GM10248 (cell line): ENCODE measurements around the gene SEC14L6.
"Not testable (repeated sequence)": the region's sequence is repeated elsewhere in the genome, so short reads cannot be mapped to it uniquely, and the experiment has no call there.

Experiments
- CTCF ChIA-PET: fragments of 300-600 bp; sonication (Branson Sonifier 250); formaldehyde crosslinking; extraction: SDS; loops from one replicate; lab custom pipeline; 2021; ENCODE audit warnings: antibody characterized with exemption; lab: Yijun Ruan, JAX
- POLR2A ChIA-PET: fragments of 350-650 bp; sonication (Branson Sonifier 250); formaldehyde crosslinking; extraction: SDS; loops from one replicate; lab custom pipeline; 2020; ENCODE audit warnings: antibody characterized with exemption; lab: Yijun Ruan, JAX
- DNase-seq: peaks from one replicate; pipeline ENCODE4 v3.0.0; 2012; ENCODE audit errors: extremely low spot score
- TF ChIP-seq, protein P1 (sequence below): IDR thresholded peaks from 2 replicates; pipeline ENCODE4 v1.5.1; 2012; ENCODE audit warnings: mild to moderate bottlenecking, low read depth; ENCODE audit errors: extremely low read depth, missing control alignments, control extremely low read depth

Gene SEC14L6

DNA sequence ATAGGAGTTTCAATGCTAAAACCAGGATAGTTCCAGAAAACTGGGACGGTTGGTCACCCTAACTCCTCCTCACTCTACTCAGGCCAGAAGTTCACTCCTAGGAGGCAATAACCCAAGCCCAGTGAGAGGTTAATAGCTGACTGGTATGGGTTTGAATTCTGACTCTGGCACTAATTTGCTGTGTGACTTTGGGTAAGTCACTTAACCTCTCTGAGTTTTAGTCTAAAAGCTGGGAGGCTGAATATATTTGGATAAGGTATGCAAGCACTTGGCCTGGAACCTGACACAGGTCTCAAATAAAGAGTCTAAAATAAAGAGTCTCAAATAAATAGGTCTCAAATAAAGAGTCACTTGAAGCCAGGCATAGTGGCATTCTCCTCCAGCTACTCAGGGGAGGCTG, 6.2 kb upstream of the SEC14L6 start:
- no peak for DNase-seq
- ChIA-PET POLR2A (no interaction called here), CTCF (interaction anchor here (0.7 to 0.9 kb wide), 2 partner anchors 10 to 13 kb away, joined by 3 read pairs; no protein-coding TSS in a partner anchor)
- TF ChIP-seq, protein P1, sequence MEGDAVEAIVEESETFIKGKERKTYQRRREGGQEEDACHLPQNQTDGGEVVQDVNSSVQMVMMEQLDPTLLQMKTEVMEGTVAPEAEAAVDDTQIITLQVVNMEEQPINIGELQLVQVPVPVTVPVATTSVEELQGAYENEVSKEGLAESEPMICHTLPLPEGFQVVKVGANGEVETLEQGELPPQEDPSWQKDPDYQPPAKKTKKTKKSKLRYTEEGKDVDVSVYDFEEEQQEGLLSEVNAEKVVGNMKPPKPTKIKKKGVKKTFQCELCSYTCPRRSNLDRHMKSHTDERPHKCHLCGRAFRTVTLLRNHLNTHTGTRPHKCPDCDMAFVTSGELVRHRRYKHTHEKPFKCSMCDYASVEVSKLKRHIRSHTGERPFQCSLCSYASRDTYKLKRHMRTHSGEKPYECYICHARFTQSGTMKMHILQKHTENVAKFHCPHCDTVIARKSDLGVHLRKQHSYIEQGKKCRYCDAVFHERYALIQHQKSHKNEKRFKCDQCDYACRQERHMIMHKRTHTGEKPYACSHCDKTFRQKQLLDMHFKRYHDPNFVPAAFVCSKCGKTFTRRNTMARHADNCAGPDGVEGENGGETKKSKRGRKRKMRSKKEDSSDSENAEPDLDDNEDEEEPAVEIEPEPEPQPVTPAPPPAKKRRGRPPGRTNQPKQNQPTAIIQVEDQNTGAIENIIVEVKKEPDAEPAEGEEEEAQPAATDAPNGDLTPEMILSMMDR = no peak

DNA sequence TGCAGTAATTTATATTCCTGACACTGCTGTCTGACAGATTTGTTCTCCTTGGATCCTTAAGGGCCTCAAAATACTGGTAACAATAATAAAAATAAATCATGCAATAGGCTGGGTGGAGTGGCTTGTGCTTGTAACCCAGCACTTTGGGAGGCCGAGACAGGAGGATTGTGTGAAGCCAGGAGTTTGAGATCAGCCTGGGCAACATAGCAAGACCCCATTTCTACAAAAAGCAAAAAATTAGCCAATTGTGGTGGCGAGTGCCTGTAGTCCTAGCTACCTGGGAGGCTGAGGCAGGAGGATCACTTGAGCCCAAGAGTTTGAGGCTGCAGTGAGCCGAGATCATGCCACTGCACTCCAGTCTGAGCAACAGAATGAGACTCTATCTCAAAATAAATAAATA, 5.3 kb upstream of the SEC14L6 start:
- DNase-seq, POLR2A ChIA-PET, CTCF ChIA-PET: not testable (repeated sequence)

DNA sequence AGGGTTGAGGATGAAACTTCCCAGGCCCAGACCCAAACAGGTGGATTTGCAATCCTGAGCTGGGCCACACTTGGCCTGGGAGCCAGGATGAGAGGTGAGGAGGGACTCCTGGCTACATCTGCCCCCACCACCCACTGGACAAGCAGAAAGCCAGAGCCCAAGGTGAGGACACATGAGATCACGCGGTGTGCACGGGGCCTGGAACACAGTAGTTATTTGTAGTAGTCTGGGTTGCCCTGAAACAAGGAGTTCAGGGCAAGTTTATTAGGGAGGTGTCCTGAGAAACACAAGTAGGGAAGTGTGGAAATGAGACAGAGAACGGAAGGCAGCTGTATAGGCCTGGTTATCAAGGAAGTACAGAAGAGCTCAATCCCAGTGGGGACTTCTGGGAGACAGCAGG, 647 bp upstream of the SEC14L6 start:
- TF ChIP-seq, protein P1 = no peak
- POLR2A ChIA-PET = no interaction called here
- DNase-seq = no peak
- CTCF ChIA-PET = no interaction called here

DNA sequence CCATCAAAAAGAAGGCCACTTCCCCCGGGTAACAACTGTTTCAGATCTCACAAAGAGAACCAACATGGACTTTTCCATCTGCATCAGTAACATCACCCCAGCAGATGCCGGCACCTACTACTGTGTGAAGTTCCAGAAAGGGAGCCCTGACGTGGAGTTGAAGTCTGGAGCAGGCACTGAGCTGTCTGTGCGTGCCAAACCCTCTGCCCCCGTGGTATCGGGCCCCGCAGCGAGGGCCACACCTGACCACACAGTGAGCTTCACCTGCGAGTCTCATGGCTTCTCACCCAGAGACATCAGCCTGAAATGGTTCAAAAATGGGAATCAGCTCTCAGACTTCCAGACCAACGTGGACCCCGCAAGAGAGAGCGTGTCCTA, 3.7 kb downstream of the SEC14L6 start:
- CTCF ChIA-PET = no interaction called here
- DNase-seq = no peak
- TF ChIP-seq, protein P1 = no peak
- POLR2A ChIA-PET = no interaction called here

DNA sequence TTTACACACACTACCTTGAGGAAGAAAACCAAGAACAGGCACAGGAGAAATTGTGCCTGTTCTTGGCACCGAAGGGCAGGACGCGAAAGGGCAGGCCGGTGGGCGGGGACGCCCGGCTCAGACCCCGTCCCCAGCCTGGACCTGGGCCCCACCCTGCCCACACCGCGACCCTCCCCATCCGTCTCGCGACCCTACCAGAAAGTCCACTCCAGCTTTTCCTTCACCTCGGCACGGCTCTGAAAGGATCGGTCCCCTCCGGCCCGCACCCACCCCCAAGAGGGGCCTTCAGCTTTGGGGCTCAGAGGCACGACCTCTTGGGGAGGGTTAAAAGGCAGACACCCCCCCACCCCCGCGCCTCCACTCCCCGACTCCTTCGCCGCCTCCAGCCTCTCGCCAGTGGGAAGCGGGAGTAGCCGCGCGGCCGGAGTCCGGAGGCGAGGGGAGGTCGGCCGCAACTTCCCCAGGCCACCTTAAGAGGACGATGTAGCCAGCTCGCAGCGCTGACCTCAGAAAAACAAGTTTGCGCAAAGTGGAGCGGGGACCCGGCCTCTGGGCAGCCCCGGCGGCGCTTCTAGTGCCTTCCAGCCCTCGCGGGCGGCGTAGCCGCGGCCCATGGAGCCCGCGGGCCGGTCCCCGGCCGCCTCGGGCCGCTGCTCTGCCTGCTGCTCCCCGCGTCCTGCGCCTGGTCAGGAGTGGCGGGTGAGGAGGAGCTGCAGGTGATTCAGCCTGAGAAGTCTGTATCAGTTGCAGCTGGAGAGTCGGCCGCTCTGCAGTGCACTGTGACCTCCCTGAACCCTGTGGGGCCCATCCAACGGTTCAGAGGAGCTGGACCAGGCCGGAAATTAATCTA, 4.4 kb downstream of the SEC14L6 start:
- POLR2A ChIA-PET = no interaction called here
- DNase-seq = no peak
- TF ChIP-seq, protein P1 = no peak
- CTCF ChIA-PET = no interaction called here

DNA sequence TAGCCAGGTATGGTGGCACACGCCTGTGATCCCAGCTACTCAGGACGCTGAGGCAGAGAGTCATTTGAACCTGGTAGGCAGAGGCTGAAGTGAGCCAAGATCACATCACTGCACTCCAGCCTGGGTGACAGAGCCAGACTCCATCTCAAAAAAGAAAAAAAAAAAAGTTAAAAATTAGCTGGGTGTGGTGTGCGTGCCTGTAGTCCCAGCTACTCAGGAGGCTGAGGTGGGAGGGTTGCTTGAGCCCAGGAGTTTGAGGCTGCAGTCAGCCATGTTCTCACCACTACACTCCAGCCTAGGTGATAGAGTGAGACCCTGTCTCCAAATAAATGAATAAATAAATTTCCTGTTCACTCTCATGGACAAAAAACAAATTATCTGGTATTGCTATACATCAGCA, 5.0 kb downstream of the SEC14L6 start:
- DNase-seq, CTCF ChIA-PET, POLR2A ChIA-PET: not testable (repeated sequence)

DNA sequence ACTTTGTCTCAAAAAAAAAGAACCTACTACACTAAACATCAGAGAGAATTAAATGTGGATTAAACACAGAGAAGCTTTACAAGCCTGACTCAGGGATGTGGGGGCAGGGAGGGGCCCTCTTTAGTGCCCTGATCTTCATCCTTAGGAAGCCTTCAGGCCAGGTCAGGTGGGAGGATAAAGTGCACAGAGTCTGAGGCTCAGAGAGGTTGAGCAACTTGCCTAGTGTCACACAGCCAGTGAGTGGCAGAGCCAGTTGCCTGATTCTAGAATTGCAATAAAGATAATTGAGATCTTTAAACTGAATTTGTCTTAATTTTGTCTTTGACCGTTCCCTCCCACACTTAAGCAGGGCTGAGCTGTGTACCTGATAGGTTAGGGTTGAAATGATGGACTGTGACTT, 7.2 kb downstream of the SEC14L6 start:
- ChIA-PET POLR2A (no interaction called here), CTCF (no interaction called here)
- TF ChIP-seq, protein P1 = no peak
- no peak for DNase-seq

DNA sequence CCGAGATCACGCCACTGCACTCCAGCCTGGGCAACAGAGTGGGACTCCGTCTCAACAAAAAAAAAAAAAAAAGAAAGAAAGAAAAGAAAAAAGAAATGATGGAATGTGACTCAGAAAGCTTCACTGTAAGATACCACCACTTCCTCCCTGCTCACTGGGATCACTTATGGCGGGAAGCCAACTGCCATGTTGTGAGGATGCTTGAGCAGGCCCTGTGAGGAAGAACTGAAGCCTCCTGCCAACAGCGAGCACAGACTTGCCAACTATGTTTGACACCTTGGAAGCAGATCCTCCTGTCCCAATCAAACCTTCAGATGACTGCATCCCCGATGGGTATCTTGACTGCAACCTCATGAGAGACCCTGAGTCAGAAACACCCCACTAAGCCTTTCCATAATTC, 8.3 kb downstream of the SEC14L6 start:
- ChIA-PET CTCF (no interaction called here), POLR2A (no interaction called here)
- TF ChIP-seq, protein P1 = no peak
- no peak for DNase-seq
